Ectodermal cell (in vitro differentiated cells): Measurements from ENCODE around the gene LMX1B.

Source experiments
- H3K27ac ChIP-seq: 2 replicates; pipeline ENCODE4 v1.7.0; 2013; ENCODE audit warnings: mild to moderate bottlenecking, low read depth, low read length; ENCODE audit not compliant: insufficient read depth, poor library complexity, severe bottlenecking
- H3K27me3 ChIP-seq: 2 replicates; pipeline ENCODE4 v1.7.0; 2013; ENCODE audit warnings: mild to moderate bottlenecking, low read length; ENCODE audit not compliant: insufficient read depth, control insufficient read depth, poor library complexity, severe bottlenecking
- H3K36me3 ChIP-seq: one replicate; pipeline ENCODE4 v1.7.0; 2013; ENCODE audit warnings: low read length; ENCODE audit not compliant: control insufficient read depth, insufficient read depth
- H3K4me1 ChIP-seq: one replicate; pipeline ENCODE4 v1.7.0; 2013; ENCODE audit warnings: low read length; ENCODE audit not compliant: control insufficient read depth, insufficient read depth
- H3K4me3 ChIP-seq: 2 replicates; pipeline ENCODE4 v1.7.0; 2013; ENCODE audit warnings: low read depth, low read length, control low read depth; ENCODE audit not compliant: insufficient read depth
- H3K9me3 ChIP-seq: 2 replicates; pipeline ENCODE4 v1.7.0; 2013; ENCODE audit warnings: mild to moderate bottlenecking, low read length, moderate library complexity; ENCODE audit not compliant: control insufficient read depth
- WGBS, 2 experiments: methylation state at CpG; one replicate each; pipeline ENCODE4 v1.1.7; 2013; ENCODE audit warnings: missing lambda C conversion rate in 2 of 2; 5-methylcytosine and 5-hydroxymethylcytosine counted together

LMX1B gene

DNA sequence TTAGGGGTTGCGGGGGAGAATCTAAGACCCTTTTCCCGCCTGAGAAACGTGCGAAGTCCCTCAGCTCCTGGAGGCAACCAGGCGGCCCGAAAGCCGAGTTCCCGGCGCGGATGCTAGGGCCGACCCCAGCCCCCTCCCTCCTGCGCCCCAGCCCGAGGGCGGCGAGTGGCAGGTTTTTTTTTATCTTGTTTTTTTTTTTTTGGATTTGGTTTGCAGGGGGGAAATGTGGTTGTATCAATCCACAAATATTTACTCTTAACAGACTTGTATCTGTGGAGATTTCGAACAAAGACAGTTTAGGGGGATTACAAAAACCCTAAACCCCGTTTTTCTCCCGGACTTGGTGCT is 10.7 kb downstream of the LMX1B start:
- Histone ChIP-seq H3K27ac (peak overlapping the region; percentile 50), H3K27me3 (peaks cover 100% of the 10 kb centered on the region), H3K9me3 (no peaks in the 10 kb centered on the region), H3K4me3 (peak overlapping the region; percentile 17), H3K4me1 (peaks cover 63% of the 10 kb centered on the region), H3K36me3 (no peaks in the 10 kb centered on the region)
- 0 to 1% methylated on average over 13 to 14 of the region's 18 CpGs for WGBS, 2 experiments

DNA sequence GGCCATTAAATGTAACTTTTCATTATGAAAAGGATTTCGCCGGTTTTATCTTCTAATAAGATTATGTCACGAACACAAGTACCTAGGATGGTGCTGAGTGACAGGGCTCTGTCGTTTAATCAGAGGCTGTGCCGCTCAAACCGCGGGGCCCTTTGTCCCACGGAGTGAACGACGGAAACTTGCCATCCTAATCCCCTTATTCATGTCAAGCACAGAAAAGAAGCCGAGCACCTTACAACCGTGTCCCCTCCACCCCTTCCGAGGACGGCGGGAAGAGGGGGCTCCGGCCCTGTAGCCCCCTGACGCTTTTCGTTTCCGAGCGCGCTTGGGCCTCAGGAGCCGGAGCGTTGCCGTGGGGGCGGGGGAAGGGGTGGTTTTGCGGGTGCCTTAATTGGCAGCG is 11.2 kb downstream of the LMX1B start:
- Histone ChIP-seq H3K27ac (peak overlapping the region; percentile 50), H3K27me3 (peaks cover 100% of the 10 kb centered on the region), H3K36me3 (no peaks in the 10 kb centered on the region), H3K9me3 (no peaks in the 10 kb centered on the region), H3K4me1 (peaks cover 58% of the 10 kb centered on the region), H3K4me3 (peak overlapping the region; percentile 17)
- WGBS, 2 experiments = 1% methylated on average over 27 of the region's 27 CpGs

DNA sequence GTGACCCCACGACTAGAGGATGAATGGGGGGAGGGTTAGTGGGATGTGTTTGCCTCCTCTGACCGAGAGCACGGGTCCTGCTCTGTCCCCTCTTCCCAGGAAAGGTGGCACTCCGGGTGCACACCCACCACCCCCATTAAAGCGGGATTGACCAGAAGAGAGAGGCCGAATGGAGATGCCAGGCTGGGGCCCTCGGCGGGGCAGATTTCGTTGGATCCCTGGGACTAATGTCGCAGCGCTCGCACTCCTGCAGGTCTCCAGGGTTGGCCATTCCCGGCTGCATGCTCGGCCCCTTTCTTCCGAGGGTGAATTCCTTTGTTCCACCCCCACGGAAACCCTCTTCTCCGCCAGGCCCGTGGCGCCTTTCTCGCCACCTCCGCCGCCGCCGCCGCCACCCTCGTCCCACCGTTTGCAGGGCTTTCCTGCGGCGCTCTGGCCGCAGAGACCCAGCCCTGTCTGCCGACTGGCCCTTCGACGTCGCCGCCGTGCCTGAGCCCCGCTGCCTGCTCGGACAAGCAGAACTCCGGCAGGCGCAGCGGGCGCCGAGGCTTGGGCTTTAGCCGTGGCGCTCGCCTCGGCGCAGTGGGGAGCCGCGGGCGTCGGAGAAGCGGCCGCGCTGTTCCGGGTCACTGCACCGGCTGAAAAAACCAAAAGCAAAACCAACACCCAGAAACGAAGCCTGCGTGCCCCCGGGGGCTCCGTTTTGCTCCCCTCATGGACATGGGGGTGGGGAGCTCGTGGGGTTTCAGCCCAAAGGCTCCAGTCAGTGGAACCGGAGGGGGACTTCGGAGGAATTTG is 11.8 kb downstream of the LMX1B start:
- WGBS, 2 experiments = 0% methylated on average over 64 of the region's 64 CpGs
- H3K36me3 ChIP-seq = no peaks in the 10 kb centered on the region
- peaks cover 100% of the 10 kb centered on the region for H3K27me3 ChIP-seq
- peak overlapping the region; percentile 17 for H3K4me3 ChIP-seq
- H3K9me3 ChIP-seq = no peaks in the 10 kb centered on the region
- H3K4me1 ChIP-seq = peaks cover 59% of the 10 kb centered on the region
- H3K27ac ChIP-seq = no peak overlapping the region

DNA sequence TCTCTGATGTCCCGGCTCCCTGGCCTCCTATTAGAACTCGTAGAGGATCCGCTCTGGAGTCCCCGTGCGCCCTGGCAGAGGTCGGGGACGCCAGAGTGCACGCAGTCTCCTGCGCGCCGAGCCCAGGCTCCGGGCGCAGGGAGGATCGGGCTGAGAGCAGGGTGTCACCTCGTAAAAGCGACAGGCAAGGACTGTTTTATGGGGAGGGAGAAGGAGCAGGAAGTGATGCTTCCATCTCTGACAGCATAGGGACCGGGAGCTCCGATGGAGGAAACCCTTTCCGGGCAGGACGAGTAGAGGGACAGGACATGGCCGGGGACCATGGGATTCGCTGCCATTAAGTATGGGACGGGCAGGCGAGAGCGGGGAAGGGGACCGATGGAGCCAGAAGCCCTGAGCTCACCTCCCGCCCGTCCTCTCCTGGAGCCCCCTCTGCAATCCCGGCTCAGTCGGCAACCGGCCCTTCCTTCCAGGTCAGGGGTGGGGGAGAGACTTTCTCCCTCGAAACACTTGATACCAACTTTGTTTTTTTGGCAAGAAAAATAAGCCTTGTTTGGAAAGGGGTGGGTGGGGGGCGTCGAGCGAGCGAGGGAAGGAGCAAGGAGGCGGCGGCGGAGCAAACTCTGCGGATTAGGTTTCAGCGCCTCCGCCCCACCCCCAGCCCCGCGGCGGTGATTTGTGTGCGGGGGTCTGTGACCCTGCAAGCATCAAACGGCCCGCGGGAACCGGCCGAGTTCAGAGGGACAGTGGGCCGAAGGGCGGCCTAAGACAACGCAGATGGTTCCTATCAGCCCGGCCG is 12.6 kb downstream of the LMX1B start:
- Histone ChIP-seq H3K36me3 (no peaks in the 10 kb centered on the region), H3K4me1 (peaks cover 60% of the 10 kb centered on the region), H3K4me3 (peak overlapping the region; percentile 17), H3K27ac (no peak overlapping the region), H3K27me3 (peaks cover 100% of the 10 kb centered on the region), H3K9me3 (no peaks in the 10 kb centered on the region)
- WGBS, 2 experiments = 1% methylated on average over 55 to 56 of the region's 56 CpGs

DNA sequence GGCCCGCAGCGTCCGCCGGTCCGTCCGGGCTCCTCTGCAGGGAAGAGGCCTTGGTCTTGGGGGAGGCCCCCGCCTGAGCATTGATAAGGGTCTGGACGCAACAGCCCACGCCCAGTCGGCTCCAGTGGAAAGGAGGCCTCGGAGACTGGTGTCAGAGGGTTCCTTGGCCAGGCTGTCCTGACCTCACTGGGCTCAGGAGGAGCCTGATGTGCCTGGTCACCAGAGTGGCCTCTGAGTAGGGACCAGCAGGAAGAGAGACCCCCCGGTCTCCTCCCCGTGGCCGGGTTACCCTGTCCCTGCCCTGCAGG is 13.2 kb downstream of the LMX1B start:
- H3K27me3 ChIP-seq = peaks cover 100% of the 10 kb centered on the region
- H3K9me3 ChIP-seq = no peaks in the 10 kb centered on the region
- no peaks in the 10 kb centered on the region for H3K36me3 ChIP-seq
- no peak overlapping the region for H3K27ac ChIP-seq
- H3K4me3 ChIP-seq = no peak overlapping the region
- peaks cover 60% of the 10 kb centered on the region for H3K4me1 ChIP-seq
- 7 to 10% methylated on average over 14 of the region's 14 CpGs for WGBS, 2 experiments

DNA sequence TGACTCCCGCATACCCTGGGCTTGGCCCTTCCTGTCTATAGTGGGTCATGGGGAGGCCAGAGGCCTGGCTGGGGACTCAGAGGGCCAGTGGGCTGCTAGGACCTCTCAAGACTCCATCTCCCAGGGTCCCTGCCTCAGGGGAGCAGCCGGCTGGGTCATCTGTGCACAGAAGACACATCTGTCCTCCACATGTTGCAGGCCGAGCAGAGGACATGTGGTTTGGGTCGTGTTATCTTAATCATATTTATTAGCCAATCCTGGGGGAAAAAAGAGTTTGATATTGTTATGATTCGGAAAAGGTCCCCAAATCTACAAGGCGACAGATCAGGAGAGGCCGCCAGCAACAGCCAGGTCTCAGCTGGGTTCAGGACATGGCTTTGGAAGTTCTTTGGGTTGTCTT is 14.4 kb downstream of the LMX1B start:
- Histone ChIP-seq H3K27me3 (peaks cover 100% of the 10 kb centered on the region), H3K36me3 (no peaks in the 10 kb centered on the region), H3K9me3 (no peaks in the 10 kb centered on the region), H3K4me3 (no peak overlapping the region), H3K4me1 (peaks cover 59% of the 10 kb centered on the region), H3K27ac (no peak overlapping the region)
- 91 to 93% methylated on average over 7 of the region's 7 CpGs for WGBS, 2 experiments

DNA sequence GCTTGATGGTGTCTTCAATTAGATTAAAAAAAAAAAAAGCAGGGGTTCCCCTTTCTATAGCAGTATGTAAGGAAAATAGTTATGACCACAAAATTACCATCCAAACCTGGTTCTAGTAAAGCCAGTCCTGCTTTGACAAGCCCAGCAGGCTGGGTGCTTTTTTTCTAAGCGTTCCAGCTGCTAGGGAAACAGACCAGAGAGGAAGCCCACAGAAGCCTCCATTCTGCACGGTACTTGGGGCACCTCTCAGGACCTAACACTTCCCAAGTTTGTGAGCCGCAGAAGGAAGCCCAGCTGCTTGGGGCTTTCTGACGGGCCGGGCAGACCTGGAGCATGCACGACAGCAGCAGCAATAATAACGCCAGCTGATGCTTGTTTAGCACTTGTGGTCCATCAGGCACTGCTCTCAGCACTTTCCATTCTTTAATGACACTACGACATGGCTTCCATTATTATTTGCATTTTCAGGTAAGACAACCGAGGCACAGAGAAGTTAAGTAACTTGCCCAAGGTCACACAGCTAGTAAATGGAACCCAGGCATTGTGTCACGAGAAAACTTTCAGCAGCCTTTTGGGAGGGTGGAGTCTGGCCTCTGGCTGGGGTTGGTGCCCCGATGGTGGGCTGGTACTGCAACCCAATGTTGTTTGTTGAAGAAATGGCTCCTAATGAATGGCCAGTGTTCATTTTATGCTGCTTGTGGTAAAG is 15.4 kb downstream of the LMX1B start:
- no peak overlapping the region for H3K27ac ChIP-seq
- H3K4me3 ChIP-seq = no peak overlapping the region
- H3K4me1 ChIP-seq = peaks cover 50% of the 10 kb centered on the region
- 43 to 44% methylated on average over 11 of the region's 11 CpGs for WGBS, 2 experiments
- H3K27me3 ChIP-seq = peaks cover 100% of the 10 kb centered on the region
- H3K9me3 ChIP-seq = no peaks in the 10 kb centered on the region
- H3K36me3 ChIP-seq = no peaks in the 10 kb centered on the region

DNA sequence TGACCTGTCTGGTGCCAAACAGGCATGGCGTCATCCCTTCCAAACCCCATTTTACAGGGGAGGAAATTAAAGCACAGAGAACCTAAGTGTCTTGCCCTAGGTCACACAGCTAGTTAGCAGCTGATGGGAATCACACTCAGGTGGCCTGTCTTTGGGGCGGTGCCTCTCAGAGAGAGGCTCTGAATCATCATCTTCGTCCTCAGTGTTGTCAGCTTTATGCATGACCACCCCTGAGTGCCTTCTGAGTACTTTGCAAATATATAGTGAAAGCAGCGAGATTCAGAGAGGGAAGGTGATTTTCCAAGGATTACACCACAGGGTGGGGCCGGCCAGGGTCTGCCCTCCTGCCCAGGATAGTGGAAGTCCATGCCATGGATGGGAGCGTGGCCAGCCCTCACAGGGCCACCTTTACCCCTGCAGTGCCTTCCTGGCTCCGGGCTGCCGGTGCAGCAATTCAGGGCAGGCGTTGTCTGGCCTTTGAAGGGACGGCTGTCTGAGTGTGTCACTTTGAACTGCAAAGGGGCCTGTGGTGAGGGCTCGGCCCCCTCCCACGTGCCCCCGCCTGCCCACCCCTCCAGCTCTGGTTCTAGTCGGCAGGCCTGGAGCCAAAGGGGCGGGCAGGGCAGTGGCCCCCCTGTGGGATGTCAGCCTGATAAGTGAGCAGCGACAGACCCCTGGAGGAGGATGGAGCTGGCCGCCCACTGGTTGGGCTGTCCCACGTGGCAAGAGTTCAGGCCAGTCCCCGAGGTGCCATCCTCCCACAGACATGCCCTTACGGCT is 16.9 kb downstream of the LMX1B start:
- H3K27me3 ChIP-seq = peaks cover 97% of the 10 kb centered on the region
- no peak overlapping the region for H3K4me3 ChIP-seq
- WGBS, 2 experiments = 8 to 11% methylated on average over 19 to 20 of the region's 20 CpGs
- no peak overlapping the region for H3K27ac ChIP-seq
- H3K4me1 ChIP-seq = peaks cover 46% of the 10 kb centered on the region
- no peaks in the 10 kb centered on the region for H3K36me3 ChIP-seq
- no peaks in the 10 kb centered on the region for H3K9me3 ChIP-seq

DNA sequence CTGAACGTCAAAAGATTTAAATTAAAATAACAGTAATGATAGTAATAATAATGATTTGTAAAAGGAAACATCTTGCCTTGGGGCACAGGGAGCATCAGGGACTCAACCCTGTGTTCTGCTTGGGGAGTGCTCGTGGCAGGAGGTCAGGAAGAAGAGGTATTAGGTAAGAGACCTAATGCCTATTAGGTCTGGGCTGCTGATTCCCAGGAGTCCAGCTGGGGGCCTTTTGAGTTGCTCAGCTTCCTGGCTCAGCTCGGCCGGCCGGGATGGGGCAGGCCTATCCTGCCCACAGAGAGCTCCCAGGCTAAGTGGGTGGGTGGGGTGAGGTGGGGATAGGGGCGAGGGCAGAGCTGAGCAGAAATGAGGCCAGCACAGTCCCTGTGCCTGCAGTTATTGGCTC is 17.5 kb downstream of the LMX1B start:
- WGBS, 2 experiments = 9 to 14% methylated on average over 5 of the region's 6 CpGs
- H3K4me3 ChIP-seq = no peak overlapping the region
- H3K36me3 ChIP-seq = no peaks in the 10 kb centered on the region
- no peak overlapping the region for H3K27ac ChIP-seq
- peaks cover 48% of the 10 kb centered on the region for H3K4me1 ChIP-seq
- H3K9me3 ChIP-seq = no peaks in the 10 kb centered on the region
- peaks cover 92% of the 10 kb centered on the region for H3K27me3 ChIP-seq
